Adrenal gland (tissue), 5 donors: ENCODE measurements around the gene SHH.

Source experiments
- POLR2A ChIP-seq, 2 donors: fragments of 450-650 bp; IDR thresholded peaks; one replicate each; pipeline ENCODE4 v1.6.1; 2017; ENCODE audit warnings: antibody characterized with exemption in 2 of 2, mild to moderate bottlenecking in 2 of 2, moderate library complexity in 1 of 2
- TF ChIP-seq, protein P1 (sequence below), 6 experiments: fragments of 450-650 bp in 4 of 6; fragments of 200-600 bp in 2 of 6; sonication (generic) in 1 of 6; IDR thresholded peaks; 1 replicate in 5 of 6; 2 replicates in 1 of 6; pipeline versions ENCODE4 v1.5.1 to v1.8.0; 2016 to 2021; ENCODE audit warnings: antibody characterized with exemption in 6 of 6, mild to moderate bottlenecking in 2 of 6, moderate library complexity in 1 of 6
- donor health status: DM: no; HTN: no; CAD: no.

DNA sequence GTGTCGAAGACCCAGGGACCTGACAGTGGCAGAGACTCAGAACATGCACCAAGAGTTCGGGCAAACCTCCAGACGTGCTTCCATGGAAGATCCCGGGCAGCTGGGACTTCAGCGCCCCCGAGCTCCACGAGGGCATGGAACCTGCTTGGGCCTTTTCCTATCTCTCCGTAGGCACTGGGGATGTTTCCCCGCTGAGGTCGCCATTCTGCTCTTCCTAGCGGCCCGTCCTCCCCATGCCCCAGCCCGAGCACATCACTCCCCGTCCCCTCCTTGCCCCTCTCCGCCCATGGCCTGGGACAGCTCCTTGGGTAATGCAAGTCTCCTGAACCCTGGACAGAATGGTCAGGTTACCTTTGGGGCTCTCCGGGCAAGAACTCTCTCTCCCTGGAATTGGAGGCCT, 32.3 kb upstream of the SHH start:
- TF ChIP-seq, protein P1, sequence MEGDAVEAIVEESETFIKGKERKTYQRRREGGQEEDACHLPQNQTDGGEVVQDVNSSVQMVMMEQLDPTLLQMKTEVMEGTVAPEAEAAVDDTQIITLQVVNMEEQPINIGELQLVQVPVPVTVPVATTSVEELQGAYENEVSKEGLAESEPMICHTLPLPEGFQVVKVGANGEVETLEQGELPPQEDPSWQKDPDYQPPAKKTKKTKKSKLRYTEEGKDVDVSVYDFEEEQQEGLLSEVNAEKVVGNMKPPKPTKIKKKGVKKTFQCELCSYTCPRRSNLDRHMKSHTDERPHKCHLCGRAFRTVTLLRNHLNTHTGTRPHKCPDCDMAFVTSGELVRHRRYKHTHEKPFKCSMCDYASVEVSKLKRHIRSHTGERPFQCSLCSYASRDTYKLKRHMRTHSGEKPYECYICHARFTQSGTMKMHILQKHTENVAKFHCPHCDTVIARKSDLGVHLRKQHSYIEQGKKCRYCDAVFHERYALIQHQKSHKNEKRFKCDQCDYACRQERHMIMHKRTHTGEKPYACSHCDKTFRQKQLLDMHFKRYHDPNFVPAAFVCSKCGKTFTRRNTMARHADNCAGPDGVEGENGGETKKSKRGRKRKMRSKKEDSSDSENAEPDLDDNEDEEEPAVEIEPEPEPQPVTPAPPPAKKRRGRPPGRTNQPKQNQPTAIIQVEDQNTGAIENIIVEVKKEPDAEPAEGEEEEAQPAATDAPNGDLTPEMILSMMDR (IDR thresholded peaks at IDR 0.05): no peak
- TF ChIP-seq POLR2A (IDR thresholded peaks at IDR 0.05): no peak
